NCI-H460 (cell line): ENCODE data around the gene NSUN6. TPM values are rescaled to one million over a fixed set of nuclear protein-coding genes. Genes with fewer than 3 reads are reported as not detected.
A peak's percentile ranks its signal among the peaks of the same experiment; 100 is the strongest.
"Not testable (repeated sequence)": the region's sequence is repeated elsewhere in the genome, so short reads cannot be mapped to it uniquely, and the experiment has no call there.

Experiments used
- DNase-seq: peaks from one replicate; pipeline ENCODE4 v3.0.0-alpha.2; 2016; ENCODE audit warnings: low read depth; ENCODE audit errors: extremely low read depth
- total RNA-seq: library from RNA; depleted of rRNA; stranded (reverse); fragments of >200 nt; shearing (Covaris generic); gene quantifications from 2 replicates; pipeline ENCODE4 v1.2.3, GENCODE V29; 2014

NSUN6 gene
- total RNA-seq, 1 experiment from 2014 or later = 10.5 TPM

GRCh38 chr10:18659819-18660535 is 8.6 kb upstream of the NSUN6 start:
- DNase-seq = no peak

GRCh38 chr10:18659125-18659818 is 7.9 kb upstream of the NSUN6 start, which contains the start of gene ARL5B:
ARL5B (plus strand) TSS chr10:18659431; CDS start chr10:18659638, 207 bp downstream.
- DNase-seq = peak; percentile 90

GRCh38 chr10:18658271-18659124 is 7.1 kb upstream of the NSUN6 start:
- DNase-seq = no peak

- DNase-seq = no peak
These were observed 5.3 kb upstream of the NSUN6 start for GRCh38 chr10:18656724-18657123.

GRCh38 chr10:18653112-18653511 is 1.7 kb upstream of the NSUN6 start:
- DNase-seq = no peak

- DNase-seq = no peak
These were observed 886 bp downstream of the NSUN6 start for GRCh38 chr10:18650404-18650997.

- no peak for DNase-seq
These were observed 1.9 kb downstream of the NSUN6 start for GRCh38 chr10:18649364-18649959.

GRCh38 chr10:18647945-18648344 is 3.4 kb downstream of the NSUN6 start:
- no peak for DNase-seq

- DNase-seq = no peak
These were observed 4.2 kb downstream of the NSUN6 start for GRCh38 chr10:18647151-18647550.

GRCh38 chr10:18639719-18640118 is 11.7 kb downstream of the NSUN6 start:
- DNase-seq = not testable (repeated sequence)

- not testable (repeated sequence) for DNase-seq
These were observed 14.0 kb downstream of the NSUN6 start for GRCh38 chr10:18637400-18637799.

GRCh38 chr10:18635995-18636394 is 15.4 kb downstream of the NSUN6 start:
- DNase-seq = no peak

- DNase-seq = not testable (repeated sequence)
These were observed 18.9 kb downstream of the NSUN6 start for GRCh38 chr10:18632500-18632899.

GRCh38 chr10:18627452-18628018 is 23.9 kb downstream of the NSUN6 start:
- peak; percentile 28 for DNase-seq

GRCh38 chr10:18625886-18626285 is 25.5 kb downstream of the NSUN6 start:
- DNase-seq = no peak

- not testable (repeated sequence) for DNase-seq
These were observed 27.7 kb downstream of the NSUN6 start for GRCh38 chr10:18623671-18624070.

- no peak for DNase-seq
These were observed 30.5 kb downstream of the NSUN6 start for GRCh38 chr10:18620856-18621255.

GRCh38 chr10:18619016-18619415 is 32.4 kb downstream of the NSUN6 start:
- no peak for DNase-seq

- DNase-seq = no peak
These were observed 35.0 kb downstream of the NSUN6 start for GRCh38 chr10:18616337-18616736.

GRCh38 chr10:18615618-18616017 is 35.8 kb downstream of the NSUN6 start:
- DNase-seq = no peak
